GM12878 (cell line): ENCODE results near the gene PHAF1. TPM values are rescaled to one million over a fixed set of nuclear protein-coding genes. Genes with fewer than 3 reads are reported as not detected.

Experiments
- ATAC-seq: fragments of 200-7000 bp; cut with Tn5 transposase; 3 replicates; pipeline ENCODE4 v1.9.1; 2020; ENCODE audit warnings: mild to moderate bottlenecking, moderate library complexity
- BruUV-seq: library from RNA; stranded (reverse); fragments of 400-500 nt; replicated peaks from 2 replicates; lab custom pipeline; 2021; lab: Mats Ljungman, UMichigan
- CTCF ChIA-PET: fragments of 300-600 bp; sonication (Branson Sonifier 250); formaldehyde crosslinking; extraction: SDS; loops from one replicate; lab custom pipeline; 2021; ENCODE audit warnings: inconsistent platforms; lab: Yijun Ruan, JAX
- POLR2A ChIA-PET: fragments of 350-600 bp; formaldehyde crosslinking; extraction: SDS; loops from one replicate; lab custom pipeline; 2021; ENCODE audit warnings: inconsistent platforms; lab: Charles Lee
- RAD21 ChIA-PET: fragments of 300-600 bp; sonication (Branson Sonifier 250); formaldehyde crosslinking; loops from one replicate; lab custom pipeline; 2023; ENCODE audit warnings: antibody characterized with exemption; ENCODE audit not compliant: unreplicated experiment; lab: Charles Lee
- SMC1A ChIA-PET: fragments of 300-600 bp; sonication (Branson Sonifier 250); formaldehyde crosslinking; loops from one replicate; lab custom pipeline; 2023; ENCODE audit not compliant: unreplicated experiment, uncharacterized antibody; lab: Charles Lee
- DNase-seq: peaks from one replicate; pipeline ENCODE4 v3.0.0-alpha.2; 2011; ENCODE audit warnings: low read depth, low spot score
- FAIRE-seq: peaks from 3 replicates; lab custom pipeline; 2011; peaks lifted over from hg19 to GRCh38; lab: Jason Lieb, UNC
- H2AFZ ChIP-seq: 2 replicates; pipeline ENCODE4 v1.6.0; 2011; ENCODE audit warnings: low read depth, low read length, control low read depth; ENCODE audit not compliant: control insufficient read depth
- H3K27ac ChIP-seq: 2 replicates; pipeline ENCODE4 v1.5.1; 2011; ENCODE audit warnings: control low read depth; ENCODE audit not compliant: control insufficient read depth, insufficient read depth
- H3K27me3 ChIP-seq, 2 experiments: replicated peaks in 1 of 2; 2 replicates each; pipeline versions ENCODE4 v1.6.0 to v1.6.1; 2011; ENCODE audit warnings: low read length in 1 of 2; ENCODE audit not compliant: control insufficient read depth in 2 of 2, insufficient read depth in 2 of 2
- H3K36me3 ChIP-seq, 2 experiments: 2 replicates each; pipeline ENCODE4 v1.5.1; 2011; ENCODE audit warnings: low read length in 1 of 2; ENCODE audit not compliant: control insufficient read depth in 2 of 2, insufficient read depth in 2 of 2
- H3K4me1 ChIP-seq: 2 replicates; pipeline ENCODE4 v1.6.1; 2011; ENCODE audit warnings: mild to moderate bottlenecking, low read length, moderate library complexity, mixed read lengths; ENCODE audit not compliant: control insufficient read depth, insufficient read depth
- H3K4me2 ChIP-seq: 2 replicates; pipeline ENCODE4 v1.6.0; 2011; ENCODE audit warnings: control low read depth; ENCODE audit not compliant: control insufficient read depth, insufficient read depth
- H3K4me3 ChIP-seq: fragments of 200-600 bp; sonication (generic); 2 replicates; pipeline ENCODE4 v1.5.1; 2016
- H3K79me2 ChIP-seq: 2 replicates; pipeline ENCODE4 v1.6.0; 2011; ENCODE audit warnings: low read length; ENCODE audit not compliant: control insufficient read depth, insufficient read depth
- H3K9ac ChIP-seq: 2 replicates; pipeline ENCODE4 v1.8.0; 2011; ENCODE audit warnings: low read length, control low read depth, mixed read lengths; ENCODE audit not compliant: control insufficient read depth, insufficient read depth
- H3K9me3 ChIP-seq: replicated peaks from 3 replicates; pipeline ENCODE4 v1.5.1; 2011; ENCODE audit warnings: mild to moderate bottlenecking, low read length; ENCODE audit not compliant: control insufficient read depth, insufficient read depth
- H4K20me1 ChIP-seq: 2 replicates; pipeline ENCODE4 v1.6.0; 2011; ENCODE audit not compliant: control insufficient read depth, insufficient read depth
- ASH2L ChIP-seq: fragments of 300-600, 200-600 bp; sonication (generic); IDR thresholded peaks from 2 replicates; pipeline ENCODE4 v1.6.1; 2017; ENCODE audit warnings: low read depth, mild to moderate bottlenecking, borderline replicate concordance
- EP300 ChIP-seq, 2 experiments: fragments of 150-350 bp in 1 of 2; IDR thresholded peaks; 2 replicates each; pipeline ENCODE4 v1.6.1; 2011 to 2012; ENCODE audit warnings: low read depth in 2 of 2, low read length in 2 of 2, borderline replicate concordance in 1 of 2, improper control_type of control experiment in 1 of 2, inconsistent platforms in 1 of 2; ENCODE audit not compliant: control insufficient read depth in 1 of 2
- HDGF ChIP-seq: fragments of 450-650 bp; IDR thresholded peaks from 2 replicates; pipeline ENCODE4 v1.6.1; 2016; ENCODE audit warnings: antibody characterized with exemption
- IKZF1 ChIP-seq: fragments of 450-650 bp; conservative IDR thresholded peaks from 2 replicates; pipeline ENCODE4 v1.6.1; 2017; ENCODE audit warnings: antibody characterized with exemption, mild to moderate bottlenecking
- IRF3 ChIP-seq: fragments of 450-650 bp; IDR thresholded peaks from 2 replicates; pipeline ENCODE4 v1.6.1; 2014; ENCODE audit warnings: mild to moderate bottlenecking
- KLF5 ChIP-seq: fragments of 450-650 bp; IDR thresholded peaks from 2 replicates; pipeline ENCODE4 v1.6.1; 2014; ENCODE audit warnings: mild to moderate bottlenecking; ENCODE audit not compliant: partially characterized antibody
- NKRF ChIP-seq: fragments of 450-650 bp; conservative IDR thresholded peaks from 2 replicates; pipeline ENCODE4 v1.6.1; 2017; ENCODE audit warnings: mild to moderate bottlenecking, moderate library complexity
- NRF1 ChIP-seq: conservative IDR thresholded peaks from 2 replicates; pipeline ENCODE4 v1.6.1; 2011; ENCODE audit warnings: mild to moderate bottlenecking, low read depth, low read length, improper control_type of control experiment
- PBX3 ChIP-seq: IDR thresholded peaks from 2 replicates; pipeline ENCODE4 v1.6.1; 2011; ENCODE audit warnings: mild to moderate bottlenecking, low read depth, low read length, moderate library complexity; ENCODE audit not compliant: insufficient replicate concordance
- SKIL ChIP-seq: fragments of 450-650 bp; IDR thresholded peaks from 2 replicates; pipeline ENCODE4 v1.6.1; 2017; ENCODE audit warnings: mild to moderate bottlenecking, low read depth, inconsistent platforms; ENCODE audit not compliant: poor library complexity, severe bottlenecking
- SREBF2 ChIP-seq: IDR thresholded peaks from 2 replicates; pipeline ENCODE4 v1.6.1; 2012; ENCODE audit warnings: mild to moderate bottlenecking, low read length
- YY1 ChIP-seq: IDR thresholded peaks from 2 replicates; pipeline ENCODE4 v1.6.1; 2011; ENCODE audit warnings: low read depth, mild to moderate bottlenecking, low read length
- WGBS: methylation state at CpG from one replicate; pipeline ENCODE4 v1.1.6; 2016; ENCODE audit warnings: low lambda C conversion rate; ENCODE audit not compliant: insufficient replicate concordance, insufficient coverage; ENCODE audit errors: missing lambda C conversion rate; 5-methylcytosine and 5-hydroxymethylcytosine counted together
- in situ Hi-C: fragments of 300-500 bp; cut with MboI; formaldehyde crosslinking; loops from 9 replicates; pipeline ENCODE4 v1.14.3; 2018; ENCODE audit warnings: mixed read lengths
- intact Hi-C: fragments of 100-400 bp; cut with micrococcal nuclease; formaldehyde crosslinking; loops from one replicate; pipeline ENCODE4 v1.14.2; 2022; ENCODE audit not compliant: unreplicated experiment
- polyA plus RNA-seq, 11 experiments: library from polyadenylated mRNA; depleted of rRNA in 4 of 11; unstranded in 6 of 11; stranded (reverse) in 5 of 11; fragments of >200 nt; fragmentation: Nextera tagmentation in 4 of 11; fragmentation: Illumina TruSeq in 1 of 11; extraction: Ambion mirVana in 4 of 11; extraction: Trizol in 1 of 11; gene quantifications; 1 replicate in 1 of 11; 2 replicates in 10 of 11; pipeline versions ENCODE4 v1.2.1 to v1.2.3, GENCODE V29; 2011 to 2016; ENCODE audit warnings: inconsistent platforms in 2 of 11, missing spikeins in 2 of 11, low read depth in 1 of 11
- total RNA-seq, 4 experiments: library from RNA; depleted of rRNA in 3 of 4; stranded (reverse); fragments of >200 nt in 3 of 4; fragmentation: Illumina TruSeq in 1 of 4; extraction: Trizol in 1 of 4; gene quantifications; 2 replicates each; pipeline versions ENCODE4 v1.2.1 to v1.2.3, GENCODE V29; 2013 to 2021
- TF ChIP-seq, protein P1 (sequence below): fragments of 450-650 bp; IDR thresholded peaks from 2 replicates; pipeline ENCODE4 v1.6.1; 2017; ENCODE audit warnings: mild to moderate bottlenecking

Gene PHAF1
- total and polyA plus RNA-seq, 10 of the 15 experiments (the other 5 are each of a cell fraction or from before 2014, with no cell fraction given), result 4.5 to 20.9 (median 14.9) TPM

GRCh38 chr16:67166598-67167168 lies 56.9 kb downstream of the PHAF1 start:
- peaks cover 49% of the 10 kb centered on the region for H3K4me1 ChIP-seq
- TF ChIP-seq NKRF (no peak), EP300 (IDR thresholded peaks at IDR 0.05; ENCODE audit: borderline replicate concordance in 1 of 2, control insufficient read depth in 1 of 2, low read depth in 2 of 2, low read length in 2 of 2) (no peak), PBX3 (peak; percentile 69), SREBF2 (no peak), HDGF (peak; percentile 74; the same call in 1 of the 2 replicates), KLF5 (no peak), IRF3 (no peak), SKIL (no peak), IKZF1 (peak; percentile 72), ASH2L (no peak), NRF1 (no peak), YY1 (no peak)
- TF ChIP-seq, protein P1, sequence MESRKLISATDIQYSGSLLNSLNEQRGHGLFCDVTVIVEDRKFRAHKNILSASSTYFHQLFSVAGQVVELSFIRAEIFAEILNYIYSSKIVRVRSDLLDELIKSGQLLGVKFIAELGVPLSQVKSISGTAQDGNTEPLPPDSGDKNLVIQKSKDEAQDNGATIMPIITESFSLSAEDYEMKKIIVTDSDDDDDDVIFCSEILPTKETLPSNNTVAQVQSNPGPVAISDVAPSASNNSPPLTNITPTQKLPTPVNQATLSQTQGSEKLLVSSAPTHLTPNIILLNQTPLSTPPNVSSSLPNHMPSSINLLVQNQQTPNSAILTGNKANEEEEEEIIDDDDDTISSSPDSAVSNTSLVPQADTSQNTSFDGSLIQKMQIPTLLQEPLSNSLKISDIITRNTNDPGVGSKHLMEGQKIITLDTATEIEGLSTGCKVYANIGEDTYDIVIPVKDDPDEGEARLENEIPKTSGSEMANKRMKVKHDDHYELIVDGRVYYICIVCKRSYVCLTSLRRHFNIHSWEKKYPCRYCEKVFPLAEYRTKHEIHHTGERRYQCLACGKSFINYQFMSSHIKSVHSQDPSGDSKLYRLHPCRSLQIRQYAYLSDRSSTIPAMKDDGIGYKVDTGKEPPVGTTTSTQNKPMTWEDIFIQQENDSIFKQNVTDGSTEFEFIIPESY, result no peak

More at GRCh38 chr16:67166598-67167168, 56.9 kb downstream of the PHAF1 start:
- no peak overlapping the region for H2AFZ ChIP-seq
- RAD21 ChIA-PET, result no interaction called here
- no peak overlapping the region for H3K27ac ChIP-seq
- H3K27me3 ChIP-seq, result peaks cover 2 to 18% of the 10 kb centered on the region in 2 experiments
- DNase-seq, result no peak
- intact Hi-C loops (no loop called here), in situ Hi-C loops (no loop called here)
- no peak for FAIRE-seq
- SMC1A ChIA-PET, result interaction anchor here (1.0 to 1.1 kb wide), 2 partner anchors 18 to 149 kb away, joined by 3 read pairs; no protein-coding TSS in a partner anchor
- CTCF ChIA-PET, result interaction anchor here (0.7 to 5.4 kb wide), 5 partner anchors 7 to 149 kb away, joined by 3 to 60 read pairs (median 6); partner anchors contain the start of genes FBXL8 and TRADD
- POLR2A ChIA-PET, result interaction anchor here (1.0 kb wide), 1 partner anchor 11 kb away, joined by 3 read pairs; no protein-coding TSS in a partner anchor
- H3K36me3 ChIP-seq, result no peaks in the 10 kb centered on the region
- H3K79me2 ChIP-seq, result no peaks in the 10 kb centered on the region
- WGBS, result 58% methylated on average over 5 of the region's 5 CpGs
- no peak overlapping the region for H3K4me2 ChIP-seq
- no peak overlapping the region for H3K9ac ChIP-seq
- H3K9me3 ChIP-seq, result no peaks in the 10 kb centered on the region; the same call in 2 of the 3 replicates
- H4K20me1 ChIP-seq, result no peaks in the 10 kb centered on the region; the same call in 1 of the 2 replicates
- ATAC-seq, result no peak
- no peak overlapping the region for H3K4me3 ChIP-seq
- BruUV-seq, result no TSS peak
